GM10266 (cell line): Measurements from ENCODE around the gene ACO2.
"Not testable (repeated sequence)": the region's sequence is repeated elsewhere in the genome, so short reads cannot be mapped to it uniquely, and the experiment has no call there.

Source experiments
- DNase-seq: peaks from one replicate; pipeline ENCODE4 v3.0.0; 2012; ENCODE audit errors: extremely low spot score
- CTCF ChIP-seq: IDR thresholded peaks from 2 replicates; pipeline ENCODE4 v1.5.1; 2012; ENCODE audit warnings: mild to moderate bottlenecking, low read depth; ENCODE audit not compliant: control insufficient read depth, insufficient read depth; ENCODE audit errors: missing control alignments

Gene ACO2

DNA sequence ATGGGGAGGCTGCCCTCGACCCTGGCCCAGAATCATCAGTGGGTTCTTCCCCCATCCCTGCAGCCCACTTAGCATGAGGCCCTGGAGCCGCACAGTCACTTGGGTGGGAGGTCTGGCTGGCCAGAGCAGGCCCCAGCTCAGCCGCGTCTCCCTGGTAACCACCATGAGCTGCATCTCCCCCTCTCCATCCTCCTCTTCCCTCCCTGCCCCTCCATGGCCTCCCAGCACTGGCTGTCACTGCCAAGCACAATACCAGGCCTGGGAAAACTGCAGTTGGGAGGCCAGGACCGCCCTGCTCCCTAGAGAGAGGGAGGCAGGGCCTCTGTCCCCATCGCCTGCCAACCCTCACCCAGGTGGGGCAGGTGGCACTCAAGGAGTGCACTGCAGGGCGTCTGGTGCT is 99.9 kb downstream of the ACO2 start:
- no peak for DNase-seq
- TF ChIP-seq CTCF: no peak

- no peak for TF ChIP-seq CTCF
- DNase-seq: no peak
These were observed 101.3 kb downstream of the ACO2 start for GRCh38 chr22:41570221-41570620.

DNA sequence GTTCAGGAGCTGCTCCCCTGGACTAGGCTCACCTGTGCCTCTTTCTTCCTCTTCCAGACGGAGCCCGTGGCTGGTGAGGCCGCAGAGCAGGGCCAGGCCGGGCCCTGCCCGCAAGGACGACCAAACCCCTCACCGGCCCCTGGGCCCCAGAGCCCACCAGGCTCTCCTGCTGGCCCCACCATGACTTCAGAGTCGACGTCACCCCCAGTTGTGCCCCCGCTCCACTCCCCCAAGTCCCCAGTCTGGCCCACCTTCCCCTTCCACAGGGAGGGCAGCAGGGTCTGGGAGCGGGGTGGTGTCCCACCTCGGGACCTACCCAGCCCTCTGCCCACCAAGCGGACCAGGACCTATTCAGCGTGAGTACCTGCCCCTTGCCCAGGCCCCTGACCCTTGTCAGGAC is 102.9 kb downstream of the ACO2 start:
- DNase-seq: no peak

GRCh38 chr22:41572305-41572704 is 103.4 kb downstream of the ACO2 start:
- not testable (repeated sequence) for DNase-seq

More for the DNA sequence above, 102.9 kb downstream of the ACO2 start:
- no peak for TF ChIP-seq CTCF

DNA sequence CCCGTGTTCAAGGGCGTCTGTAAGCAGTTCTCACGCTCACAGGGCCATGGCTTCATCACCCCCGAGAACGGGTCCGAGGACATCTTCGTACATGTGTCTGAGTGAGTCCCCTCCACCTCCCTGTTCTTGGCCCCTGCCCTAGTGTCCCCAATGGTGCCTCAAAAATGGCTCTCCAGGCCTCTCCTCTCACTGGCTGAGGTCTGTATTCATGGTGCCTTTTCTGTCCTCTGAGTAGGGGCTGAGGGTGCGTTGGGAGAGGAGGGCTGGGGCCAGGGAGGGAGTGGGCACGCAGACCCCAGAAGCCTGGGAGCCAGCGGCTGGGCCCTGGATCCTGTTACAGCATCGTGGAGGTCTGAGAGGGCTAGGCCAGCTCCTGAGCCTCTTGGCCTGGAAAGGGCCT is 104.8 kb downstream of the ACO2 start:
- no peak for TF ChIP-seq CTCF
- DNase-seq: no peak

GRCh38 chr22:41574847-41575381 is 106.0 kb downstream of the ACO2 start:
- no peak for TF ChIP-seq CTCF
- no peak for DNase-seq

GRCh38 chr22:41575533-41575932 is 106.6 kb downstream of the ACO2 start:
- no peak for DNase-seq
- TF ChIP-seq CTCF: no peak

DNA sequence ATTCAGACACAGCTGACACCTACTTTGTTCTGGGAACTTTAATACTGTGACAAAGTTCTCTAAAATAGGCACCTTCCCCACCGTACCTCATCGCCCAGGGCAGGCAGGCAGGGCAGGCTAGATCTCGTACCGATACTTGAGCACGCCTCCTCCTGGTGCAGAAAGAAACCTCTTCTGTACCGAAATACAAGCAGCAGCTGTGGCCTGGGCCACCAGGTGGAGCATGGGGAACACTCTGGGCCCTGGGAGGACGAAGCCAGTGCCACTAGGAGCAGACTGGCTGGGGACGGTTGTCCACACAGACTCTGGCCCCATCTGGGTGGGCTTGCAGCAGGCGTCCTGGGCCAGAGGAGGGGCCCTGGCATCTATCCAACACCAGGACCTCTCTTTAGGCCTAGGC is 108.0 kb downstream of the ACO2 start:
- DNase-seq: peak; percentile 62
- TF ChIP-seq CTCF: peak; percentile 68
